Measurements from ENCODE around the gene ARHGAP27.

The ARHGAP27 gene

DNA sequence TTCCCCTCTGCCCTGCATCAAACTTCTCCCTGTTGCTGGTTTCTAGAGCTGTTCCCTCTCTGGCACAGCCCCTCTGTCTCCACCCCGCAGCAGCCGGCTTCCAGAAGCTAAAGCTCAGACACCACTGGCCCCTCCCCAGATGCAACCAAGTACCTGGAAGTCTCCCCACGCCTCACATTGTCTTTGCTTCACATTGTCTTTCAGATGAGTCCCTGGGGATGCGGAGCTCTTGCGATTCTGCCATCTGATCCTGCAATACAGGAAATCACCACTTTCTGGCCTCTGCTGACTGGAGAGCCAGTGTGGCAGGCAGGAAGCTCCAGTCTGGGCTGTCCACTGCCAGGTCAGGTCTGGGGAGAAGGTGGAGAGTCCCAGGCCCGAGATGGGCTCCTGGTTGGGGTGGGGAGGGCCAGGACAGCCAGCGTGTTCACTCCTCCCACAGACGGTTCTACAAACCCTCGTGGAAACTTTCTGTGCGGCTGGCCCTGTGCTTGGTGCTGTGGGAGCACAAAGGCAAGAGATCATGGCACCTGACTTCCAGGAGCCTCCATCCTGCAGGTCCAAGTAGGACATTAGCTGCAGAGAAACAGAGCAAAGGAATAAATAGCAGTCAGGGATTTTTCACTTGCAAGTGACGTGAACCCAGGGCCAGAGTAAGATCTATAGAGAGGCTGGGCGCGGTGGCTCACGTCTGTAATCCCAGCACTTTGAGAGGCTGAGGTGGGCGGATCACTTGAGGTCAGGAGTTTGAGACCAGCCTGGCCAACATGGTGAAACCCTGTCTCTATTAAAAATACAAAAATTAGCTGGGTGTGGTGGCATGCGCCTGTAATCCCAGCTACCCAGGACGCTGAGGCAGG is 67.9 kb downstream of the ARHGAP27 start:
- H3K4me1 ChIP-seq, result no peaks in the 10 kb centered on the region
- TF ChIP-seq CTCF (IDR thresholded peaks at IDR 0.05), result no peak
- no peaks in the 10 kb centered on the region for H3K36me3 ChIP-seq
- H3K27ac ChIP-seq, result no peak overlapping the region
- H3K9me3 ChIP-seq, result no peaks in the 10 kb centered on the region
- no peak overlapping the region for H3K4me3 ChIP-seq
- intact Hi-C loops (cut with DNase I; ENCODE audit: low total_unique reads), result no loop called here
- H3K27me3 ChIP-seq, result peaks cover 0 to 17% of the 10 kb centered on the region in 2 donors
- no peak for DNase-seq

GRCh38 chr17:45363498-45363897 is 69.2 kb downstream of the ARHGAP27 start:
- DNase-seq, result no peak
- peaks cover 0 to 17% of the 10 kb centered on the region in 2 donors for H3K27me3 ChIP-seq

GRCh38 chr17:45361976-45362375 is 70.7 kb downstream of the ARHGAP27 start:
- Histone ChIP-seq H3K4me3 (no peak overlapping the region), H3K27ac (no peak overlapping the region), H3K4me1 (no peaks in the 10 kb centered on the region), H3K36me3 (no peaks in the 10 kb centered on the region), H3K27me3 (peaks cover 0 to 17% of the 10 kb centered on the region in 2 donors), H3K9me3 (no peaks in the 10 kb centered on the region)
- intact Hi-C loops (cut with DNase I; ENCODE audit: low total_unique reads), result no loop called here
- no peak for DNase-seq
- TF ChIP-seq CTCF (IDR thresholded peaks at IDR 0.05), result no peak

More at GRCh38 chr17:45363498-45363897, 69.2 kb downstream of the ARHGAP27 start:
- no peaks in the 10 kb centered on the region for H3K4me1 ChIP-seq
- no peak for TF ChIP-seq CTCF (IDR thresholded peaks at IDR 0.05)
- H3K4me3 ChIP-seq, result no peak overlapping the region
- H3K27ac ChIP-seq, result no peak overlapping the region
- intact Hi-C loops (cut with DNase I; ENCODE audit: low total_unique reads), result no loop called here
- H3K9me3 ChIP-seq, result no peaks in the 10 kb centered on the region
- no peaks in the 10 kb centered on the region for H3K36me3 ChIP-seq

GRCh38 chr17:45361451-45361850 is 71.2 kb downstream of the ARHGAP27 start:
- DNase-seq, result peak in 1 of 2 donors; percentile 41
- no peaks in the 10 kb centered on the region for H3K4me1 ChIP-seq
- intact Hi-C loops (cut with DNase I; ENCODE audit: low total_unique reads), result no loop called here

GRCh38 chr17:45357364-45357997 is 75.2 kb downstream of the ARHGAP27 start:
- Histone ChIP-seq H3K27ac (no peak overlapping the region), H3K4me3 (no peak overlapping the region), H3K9me3 (no peaks in the 10 kb centered on the region), H3K27me3 (peaks cover 0 to 14% of the 10 kb centered on the region in 2 donors), H3K4me1 (no peaks in the 10 kb centered on the region), H3K36me3 (no peaks in the 10 kb centered on the region)
- DNase-seq, result no peak
- TF ChIP-seq CTCF (IDR thresholded peaks at IDR 0.05), result no peak
- intact Hi-C loops (cut with DNase I; ENCODE audit: low total_unique reads), result no loop called here

More at GRCh38 chr17:45361451-45361850, 71.2 kb downstream of the ARHGAP27 start:
- Histone ChIP-seq H3K9me3 (no peaks in the 10 kb centered on the region), H3K27me3 (peaks cover 0 to 17% of the 10 kb centered on the region in 2 donors), H3K27ac (no peak overlapping the region), H3K36me3 (no peaks in the 10 kb centered on the region), H3K4me3 (no peak overlapping the region)
- TF ChIP-seq CTCF (IDR thresholded peaks at IDR 0.05), result no peak

All from tibial artery (tissue), 4 donors.